ENCODE results near the gene CYBC1.

The CYBC1 gene

GRCh38 chr17:82410014-82410716 is 40.4 kb downstream of the CYBC1 start:
- Mint-ChIP-seq H3K4me1 (peaks cover 25 to 42% of the 10 kb centered on the region in 2 donors), H3K27ac (no peak overlapping the region), H3K27me3 (no peaks in the 10 kb centered on the region), H3K36me3 (peaks cover 35 to 54% of the 10 kb centered on the region in 2 donors), H3K9me3 (no peaks in the 10 kb centered on the region), H3K4me3 (no peak overlapping the region)
- DNase-seq (no peak), ATAC-seq (replicated peaks) (no peak)

- H3K36me3 Mint-ChIP-seq: peaks cover 33 to 46% of the 10 kb centered on the region in 2 donors
- H3K4me1 Mint-ChIP-seq: peaks cover 20 to 30% of the 10 kb centered on the region in 2 donors
- no peak overlapping the region for H3K27ac Mint-ChIP-seq
- no peaks in the 10 kb centered on the region for H3K9me3 Mint-ChIP-seq
- no peak for ATAC-seq (replicated peaks)
- H3K27me3 Mint-ChIP-seq: no peaks in the 10 kb centered on the region
- DNase-seq: no peak
- H3K4me3 Mint-ChIP-seq: no peak overlapping the region
Observed at GRCh38 chr17:82408938-82409318, 41.6 kb downstream of the CYBC1 start.

GRCh38 chr17:82408288-82408937 is 42.1 kb downstream of the CYBC1 start:
- no peak overlapping the region for H3K27ac Mint-ChIP-seq
- no peak for ATAC-seq (replicated peaks)
- H3K4me3 Mint-ChIP-seq: no peak overlapping the region
- H3K27me3 Mint-ChIP-seq: no peaks in the 10 kb centered on the region
- peaks cover 20 to 30% of the 10 kb centered on the region in 2 donors for H3K4me1 Mint-ChIP-seq
- H3K9me3 Mint-ChIP-seq: no peaks in the 10 kb centered on the region
- peaks cover 35 to 50% of the 10 kb centered on the region in 2 donors for H3K36me3 Mint-ChIP-seq
- DNase-seq: no peak

- Mint-ChIP-seq H3K27ac (no peak overlapping the region), H3K4me3 (no peak overlapping the region), H3K27me3 (no peaks in the 10 kb centered on the region), H3K4me1 (peaks cover 12 to 29% of the 10 kb centered on the region in 2 donors), H3K9me3 (no peaks in the 10 kb centered on the region), H3K36me3 (peaks cover 32 to 55% of the 10 kb centered on the region in 2 donors)
- ATAC-seq (replicated peaks) (no peak), DNase-seq (no peak)
Observed at GRCh38 chr17:82407255-82407654, 43.3 kb downstream of the CYBC1 start.

- H3K9me3 Mint-ChIP-seq: no peaks in the 10 kb centered on the region
- H3K36me3 Mint-ChIP-seq: peaks cover 32 to 57% of the 10 kb centered on the region in 2 donors
- H3K4me3 Mint-ChIP-seq: no peak overlapping the region
- peaks cover 12 to 27% of the 10 kb centered on the region in 2 donors for H3K4me1 Mint-ChIP-seq
- ATAC-seq (replicated peaks) (no peak), DNase-seq (no peak)
- H3K27me3 Mint-ChIP-seq: no peaks in the 10 kb centered on the region
- H3K27ac Mint-ChIP-seq: no peak overlapping the region
Observed at GRCh38 chr17:82406131-82406671, 44.4 kb downstream of the CYBC1 start.

GRCh38 chr17:82405051-82405450 is 45.5 kb downstream of the CYBC1 start:
- Mint-ChIP-seq H3K4me1 (peaks cover 16 to 39% of the 10 kb centered on the region in 2 donors), H3K27me3 (no peaks in the 10 kb centered on the region), H3K9me3 (no peaks in the 10 kb centered on the region), H3K36me3 (peaks cover 36 to 64% of the 10 kb centered on the region in 2 donors), H3K27ac (no peak overlapping the region), H3K4me3 (no peak overlapping the region)
- DNase-seq: no peak
- ATAC-seq (replicated peaks): no peak

GRCh38 chr17:82403662-82404660 is 46.6 kb downstream of the CYBC1 start:
- Mint-ChIP-seq H3K27me3 (no peaks in the 10 kb centered on the region), H3K4me1 (peaks cover 16 to 39% of the 10 kb centered on the region in 2 donors), H3K9me3 (no peaks in the 10 kb centered on the region), H3K36me3 (peaks cover 32 to 63% of the 10 kb centered on the region in 2 donors), H3K27ac (peak overlapping the region; percentile 69), H3K4me3 (no peak overlapping the region)
- ATAC-seq (replicated peaks) (no peak), DNase-seq (no peak)

- Mint-ChIP-seq H3K36me3 (peaks cover 30 to 59% of the 10 kb centered on the region in 2 donors), H3K27me3 (no peaks in the 10 kb centered on the region), H3K9me3 (no peaks in the 10 kb centered on the region), H3K4me1 (peaks cover 13 to 29% of the 10 kb centered on the region in 2 donors), H3K27ac (peak overlapping the region; percentile 51), H3K4me3 (no peak overlapping the region)
- ATAC-seq (replicated peaks) (peak; percentile 57 to 73), DNase-seq (no peak)
Observed at GRCh38 chr17:82402865-82403264, 47.7 kb downstream of the CYBC1 start.

- Mint-ChIP-seq H3K4me1 (peaks cover 12 to 21% of the 10 kb centered on the region in 2 donors), H3K9me3 (no peaks in the 10 kb centered on the region), H3K4me3 (peak overlapping the region; percentile 75 to 85), H3K27ac (peak overlapping the region; percentile 95), H3K27me3 (no peaks in the 10 kb centered on the region), H3K36me3 (peaks cover 28 to 60% of the 10 kb centered on the region in 2 donors)
- ATAC-seq (replicated peaks) (peak; percentile 88 to 90), DNase-seq (peak; percentile 43)
Observed at GRCh38 chr17:82400830-82401229, 49.7 kb downstream of the CYBC1 start.

GRCh38 chr17:82400206-82400605 is 50.3 kb downstream of the CYBC1 start:
- no peak overlapping the region for H3K27ac Mint-ChIP-seq
- no peak for ATAC-seq (replicated peaks)

GRCh38 chr17:82399601-82400101 is 50.9 kb downstream of the CYBC1 start:
- H3K27me3 Mint-ChIP-seq: no peaks in the 10 kb centered on the region
- H3K4me3 Mint-ChIP-seq: no peak overlapping the region
- peaks cover 13 to 21% of the 10 kb centered on the region in 2 donors for H3K4me1 Mint-ChIP-seq
- no peaks in the 10 kb centered on the region for H3K9me3 Mint-ChIP-seq
- no peak for DNase-seq
- H3K36me3 Mint-ChIP-seq: peaks cover 31 to 63% of the 10 kb centered on the region in 2 donors
- no peak for ATAC-seq (replicated peaks)
- H3K27ac Mint-ChIP-seq: no peak overlapping the region

More at GRCh38 chr17:82400206-82400605, 50.3 kb downstream of the CYBC1 start:
- H3K9me3 Mint-ChIP-seq: no peaks in the 10 kb centered on the region
- no peaks in the 10 kb centered on the region for H3K27me3 Mint-ChIP-seq
- H3K4me1 Mint-ChIP-seq: peaks cover 13 to 21% of the 10 kb centered on the region in 2 donors
- peaks cover 28 to 61% of the 10 kb centered on the region in 2 donors for H3K36me3 Mint-ChIP-seq
- no peak for DNase-seq
- H3K4me3 Mint-ChIP-seq: no peak overlapping the region

GRCh38 chr17:82399041-82399441 is 51.5 kb downstream of the CYBC1 start:
- H3K4me3 Mint-ChIP-seq: no peak overlapping the region
- H3K4me1 Mint-ChIP-seq: peaks cover 13 to 21% of the 10 kb centered on the region in 2 donors
- H3K27me3 Mint-ChIP-seq: no peaks in the 10 kb centered on the region
- no peak for ATAC-seq (replicated peaks)
- no peak for DNase-seq
- H3K27ac Mint-ChIP-seq: no peak overlapping the region
- no peaks in the 10 kb centered on the region for H3K9me3 Mint-ChIP-seq
- peaks cover 31 to 69% of the 10 kb centered on the region in 2 donors for H3K36me3 Mint-ChIP-seq

GRCh38 chr17:82397449-82398335 is 52.9 kb downstream of the CYBC1 start:
- DNase-seq: no peak
- H3K4me1 Mint-ChIP-seq: peaks cover 11 to 17% of the 10 kb centered on the region in 2 donors
- H3K27me3 Mint-ChIP-seq: no peaks in the 10 kb centered on the region
- peaks cover 31 to 70% of the 10 kb centered on the region in 2 donors for H3K36me3 Mint-ChIP-seq
- ATAC-seq (replicated peaks): no peak
- no peak overlapping the region for H3K27ac Mint-ChIP-seq
- H3K9me3 Mint-ChIP-seq: no peaks in the 10 kb centered on the region
- H3K4me3 Mint-ChIP-seq: no peak overlapping the region

Data from stimulated activated naive B cell treated with anti-CD40 and anti-IgM and Interleukin-4, amounts not matched to agents 10 μg/mL and 1 μg/mL and 100 μg/mL, for 72 hours (primary cell).